NCI-H1930 (cell line): Measurements from ENCODE around the gene GPC6.

Source experiments
- DNase-seq, 2 experiments: peaks; one replicate each; lab custom pipeline; 2025; lab: John Stamatoyannopoulos, UW

The GPC6 gene

DNA sequence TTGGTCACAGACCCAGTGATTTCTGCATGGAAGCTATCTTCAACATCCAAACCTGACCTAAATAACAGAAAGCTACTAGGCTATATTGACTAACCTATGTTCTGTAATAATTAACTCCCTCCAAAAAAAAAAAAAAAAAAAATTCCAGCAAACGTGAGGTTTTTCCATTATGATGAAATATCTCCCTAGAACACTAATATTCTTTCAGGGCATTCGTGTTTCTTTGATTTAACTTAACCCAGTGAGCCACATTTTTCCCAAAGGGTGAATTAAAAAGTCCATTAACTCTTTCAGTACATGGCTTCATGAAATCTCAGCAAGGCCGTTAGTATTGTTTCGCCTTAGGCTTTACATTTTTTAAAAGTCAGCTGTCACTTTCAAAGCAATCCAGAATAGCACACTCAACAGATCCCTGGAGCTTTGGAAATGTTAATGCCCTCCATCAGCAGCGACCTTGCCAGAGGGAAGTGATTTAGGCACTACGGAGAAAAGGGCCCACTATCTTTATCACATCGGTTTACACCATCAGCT lies 1077.1 kb downstream of the GPC6 start:
- DNase-seq, result no peak

DNA sequence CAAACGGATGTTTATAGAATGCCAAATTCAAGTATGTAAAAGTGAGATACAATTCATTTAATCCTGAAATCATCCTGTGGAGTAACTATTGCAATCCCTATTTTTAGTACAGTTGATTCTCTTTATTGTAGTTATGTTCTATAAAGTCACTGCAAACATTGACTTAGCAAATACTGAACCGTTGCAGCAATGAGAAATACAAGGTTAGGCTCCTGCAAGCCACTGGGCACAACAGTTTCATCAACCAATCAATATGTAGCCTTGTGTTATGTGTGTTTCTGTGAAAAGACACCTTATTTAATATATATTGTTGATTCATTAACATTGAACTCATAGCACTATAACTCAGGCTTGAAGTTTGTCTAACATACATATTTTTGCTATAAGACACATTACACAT lies 1078.4 kb downstream of the GPC6 start:
- DNase-seq, result no peak

GRCh38 chr13:94305463-94305862 lies 1078.9 kb downstream of the GPC6 start:
- no peak for DNase-seq

DNA sequence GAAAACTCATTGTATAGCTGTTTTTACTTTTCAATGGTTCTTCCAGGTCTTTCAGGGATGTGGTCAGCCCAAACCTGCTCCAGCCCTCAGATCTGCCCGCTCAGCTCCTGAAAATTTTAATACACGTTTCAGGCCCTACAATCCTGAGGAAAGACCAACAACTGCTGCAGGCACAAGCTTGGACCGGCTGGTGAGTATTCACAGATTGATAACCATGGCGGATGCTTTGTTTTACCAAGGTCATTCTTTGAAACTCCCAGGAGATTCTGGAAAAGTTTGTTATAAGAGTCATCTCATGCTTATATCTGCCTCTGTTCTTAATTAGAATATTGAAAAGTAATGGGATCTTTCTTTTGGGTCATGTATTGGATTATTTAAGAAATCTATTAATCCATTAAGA lies 1079.3 kb downstream of the GPC6 start:
- no peak for DNase-seq

GRCh38 chr13:94308832-94309231 lies 1082.2 kb downstream of the GPC6 start:
- no peak for DNase-seq

DNA sequence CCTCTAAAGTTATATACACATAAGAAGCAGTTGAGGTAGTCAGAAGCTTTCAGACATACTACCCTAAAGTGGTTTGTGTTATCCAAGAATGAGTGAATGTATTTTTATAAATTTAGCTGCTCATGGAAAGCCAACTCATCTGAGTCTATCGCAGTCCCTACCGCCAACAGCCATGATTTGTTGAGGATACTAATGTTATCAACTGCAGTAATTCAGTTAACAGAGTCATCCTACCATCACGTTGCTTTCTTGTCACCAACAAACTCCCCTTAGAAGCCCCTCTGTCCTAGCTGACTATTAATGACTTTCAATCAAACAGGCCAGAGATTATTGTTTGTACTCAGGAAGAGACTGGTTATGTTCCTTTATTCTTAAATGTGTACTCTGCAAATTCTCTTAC lies 1083.0 kb downstream of the GPC6 start:
- no peak for DNase-seq

- DNase-seq, result no peak
These were observed 1083.6 kb downstream of the GPC6 start for GRCh38 chr13:94309997-94310855.

GRCh38 chr13:94311893-94312292 lies 1085.3 kb downstream of the GPC6 start:
- no peak for DNase-seq

GRCh38 chr13:94312511-94313216 lies 1086.1 kb downstream of the GPC6 start:
- no peak for DNase-seq

DNA sequence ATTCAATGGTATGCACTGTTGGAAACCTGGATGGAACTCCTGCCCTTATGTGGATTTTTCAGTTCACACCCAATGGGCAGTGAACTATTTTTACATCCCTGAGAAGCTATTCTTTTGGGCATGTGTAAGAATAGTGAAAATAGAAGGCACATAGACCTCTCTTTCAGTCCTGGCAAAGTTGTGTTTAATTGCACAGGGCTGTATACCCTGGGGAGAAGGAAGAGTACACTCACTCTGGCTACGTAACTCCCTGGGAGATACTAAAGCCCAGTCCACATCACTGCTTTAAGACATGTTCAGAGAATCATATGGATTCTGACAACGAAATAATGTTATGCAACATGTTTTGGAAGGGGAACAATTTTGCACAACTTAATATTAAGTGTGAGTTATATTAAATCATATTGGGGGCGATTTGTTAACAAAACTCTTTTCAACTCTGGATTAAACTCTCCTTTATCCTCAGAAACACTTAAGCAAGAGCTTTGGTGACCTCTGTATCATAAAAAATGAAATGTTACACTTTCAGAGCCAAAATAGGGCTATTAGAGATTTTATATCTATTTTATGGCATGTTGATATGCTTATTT lies 1086.8 kb downstream of the GPC6 start:
- no peak for DNase-seq

GRCh38 chr13:94313926-94314325 lies 1087.3 kb downstream of the GPC6 start:
- no peak for DNase-seq

- no peak for DNase-seq
These were observed 1088.6 kb downstream of the GPC6 start for GRCh38 chr13:94315188-94315587.

- DNase-seq, result no peak
These were observed 1090.5 kb downstream of the GPC6 start for GRCh38 chr13:94317063-94317491.

DNA sequence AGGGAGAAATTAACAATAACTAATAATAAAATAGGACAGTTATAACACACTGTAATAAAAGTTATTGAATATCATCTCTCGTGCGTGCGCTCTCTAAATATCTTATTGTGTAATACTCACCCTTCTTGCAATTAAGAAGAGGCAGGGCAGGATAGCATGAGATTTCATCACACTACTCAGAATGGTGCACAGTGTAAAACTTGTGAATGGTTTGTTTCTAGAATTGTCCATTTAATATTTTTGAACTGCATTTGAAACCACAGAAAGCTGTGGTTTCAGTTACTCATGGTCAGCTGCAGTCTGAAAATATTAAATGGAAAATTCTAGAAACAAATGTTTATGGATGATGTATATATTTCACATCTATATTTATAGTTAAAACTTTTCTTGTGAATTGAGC lies 1091.8 kb downstream of the GPC6 start:
- no peak for DNase-seq

GRCh38 chr13:94319501-94319900 lies 1092.9 kb downstream of the GPC6 start:
- DNase-seq, result no peak

DNA sequence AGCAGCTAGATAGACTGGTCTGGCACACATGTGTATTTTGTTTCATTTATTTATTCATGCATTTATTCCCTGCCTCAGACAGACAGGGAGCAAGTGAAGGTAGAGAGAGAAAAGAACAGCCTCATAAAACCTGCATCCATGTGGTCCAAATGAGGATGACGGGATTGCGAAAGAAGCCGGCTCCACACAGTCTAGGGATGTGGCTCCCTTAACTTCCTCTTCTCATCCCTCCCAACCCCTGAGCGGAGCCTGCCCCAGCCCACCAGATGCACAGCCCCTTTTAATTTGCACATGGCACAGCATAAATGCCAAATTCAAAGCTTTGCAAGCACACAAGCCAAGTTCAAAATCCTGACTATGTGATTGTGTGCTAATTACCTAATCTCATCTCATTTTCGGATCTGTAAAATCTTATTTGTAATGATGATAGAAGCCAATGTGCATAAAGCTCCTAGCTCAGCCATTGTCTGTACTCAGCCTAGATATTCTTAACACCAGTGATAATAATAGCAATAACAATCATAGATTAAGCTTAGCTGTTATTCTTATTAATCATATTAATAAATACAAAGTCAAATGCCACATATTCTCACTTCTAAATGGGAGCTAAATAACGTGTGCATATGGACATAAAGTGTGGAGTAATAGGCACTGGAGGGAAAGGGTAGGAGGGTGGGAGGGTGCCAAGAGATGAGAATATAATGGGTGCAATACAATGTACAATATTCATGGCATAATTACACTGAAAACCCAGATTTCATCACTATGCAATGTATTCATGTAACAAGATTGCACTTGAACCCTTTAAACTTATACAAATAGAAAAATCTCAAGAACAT lies 1096.5 kb downstream of the GPC6 start:
- DNase-seq, result no peak

GRCh38 chr13:94323764-94324758 lies 1097.5 kb downstream of the GPC6 start:
- no peak for DNase-seq

DNA sequence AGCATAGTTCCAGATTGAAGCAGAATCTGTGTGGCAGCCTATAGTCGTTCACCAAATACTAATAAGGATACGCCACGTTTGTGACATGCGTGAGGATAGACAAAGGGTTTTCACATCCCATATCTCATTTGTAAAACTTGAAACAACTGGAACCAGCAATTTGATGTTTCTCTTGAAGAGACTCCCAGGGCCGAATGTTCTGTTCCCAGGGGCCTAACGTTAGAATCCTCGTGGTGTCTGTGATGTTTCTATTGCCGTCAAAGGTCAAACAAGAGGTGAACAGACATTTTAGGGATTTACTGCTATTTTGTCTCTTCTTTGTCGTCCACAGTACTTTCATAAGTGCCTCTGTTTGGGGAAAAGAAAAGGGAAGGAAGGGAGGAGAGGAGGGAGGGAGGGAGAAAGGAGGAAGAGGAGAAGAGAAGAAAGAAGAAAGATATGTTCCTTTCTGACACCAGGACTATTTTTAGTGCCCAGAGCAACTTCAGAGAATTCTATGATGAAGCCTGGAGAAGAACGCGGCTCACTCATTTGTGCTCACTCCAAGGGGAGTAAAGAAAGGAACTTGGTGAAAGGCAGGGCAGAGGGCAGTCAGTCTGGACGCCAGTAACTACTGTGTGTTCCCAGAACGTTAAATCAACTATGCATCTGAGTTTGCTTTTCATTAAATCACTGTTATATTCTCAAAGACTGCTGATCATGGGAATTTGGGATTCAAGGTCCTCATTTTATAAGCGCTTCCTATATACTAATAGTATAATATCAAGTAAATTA lies 1098.3 kb downstream of the GPC6 start:
- DNase-seq, result no peak

DNA sequence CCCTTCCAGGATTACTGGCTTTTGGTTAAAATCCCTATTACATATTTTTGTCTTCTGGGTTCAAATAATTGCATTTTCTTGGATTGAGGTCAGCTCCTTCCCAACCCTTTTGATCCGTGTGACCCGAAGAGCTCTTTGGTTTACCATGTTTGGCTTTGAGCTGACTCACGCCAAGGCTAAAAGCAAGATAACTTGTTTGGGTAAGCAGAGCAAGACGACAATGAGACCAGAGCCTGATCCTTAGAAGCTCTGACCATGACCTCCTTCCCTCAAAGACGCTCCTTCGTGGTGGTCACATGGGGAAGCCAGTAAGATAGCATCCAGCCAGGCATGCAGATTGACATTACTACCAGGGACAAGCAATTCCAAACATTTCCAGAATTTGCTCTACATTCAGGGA lies 1099.0 kb downstream of the GPC6 start:
- no peak for DNase-seq

DNA sequence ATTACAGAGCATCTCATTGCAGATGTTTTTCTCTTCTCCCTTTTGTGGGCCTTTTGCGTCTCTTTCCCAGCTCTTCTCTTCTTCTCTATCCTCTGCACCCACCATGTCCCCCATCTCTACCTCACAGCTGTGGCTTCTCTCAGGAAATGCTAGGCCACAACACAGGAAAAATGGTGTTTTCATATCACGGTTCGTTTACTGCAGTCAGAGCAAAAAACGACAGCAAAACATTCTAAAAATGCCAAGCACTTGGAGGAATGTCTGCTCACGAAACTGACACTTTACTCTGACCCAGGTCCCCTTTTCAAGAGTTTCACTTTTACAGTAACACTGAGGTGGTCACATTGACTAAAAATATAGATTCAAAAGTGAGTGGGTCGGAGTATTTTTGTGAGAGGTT lies 1100.7 kb downstream of the GPC6 start:
- no peak for DNase-seq
